A549 (cell line): ENCODE measurements around the gene SMIM10L2A.

Source experiments
- CTCF ChIP-seq: fragments of >200 bp; sonication (Bioruptor Twin); formaldehyde crosslinking; IDR thresholded peaks from 3 replicates; pipeline ENCODE4 v1.5.1; 2016
- ESRRA ChIP-seq: fragments of 150-350 bp; IDR thresholded peaks from 2 replicates; pipeline ENCODE4 v1.6.1; 2014; ENCODE audit warnings: mild to moderate bottlenecking, low read length, borderline replicate concordance
- HDAC2 ChIP-seq: fragments of 200-600 bp; sonication (generic); IDR thresholded peaks from 2 replicates; pipeline ENCODE4 v1.6.1; 2016
- JUN ChIP-seq, 2 experiments: fragments of >200 bp; sonication (Bioruptor Twin); formaldehyde crosslinking; IDR thresholded peaks; 2 replicates in 1 of 2; 3 replicates in 1 of 2; pipeline ENCODE4 v1.6.1; 2016 to 2017
- POLR2A ChIP-seq: IDR thresholded peaks from 2 replicates; pipeline ENCODE4 v1.6.1; 2012; ENCODE audit warnings: mild to moderate bottlenecking, low read length
- SREBF2 ChIP-seq: fragments of 450-650 bp; IDR thresholded peaks from 2 replicates; pipeline ENCODE4 v1.6.1; 2014; ENCODE audit warnings: mild to moderate bottlenecking, moderate library complexity
- TF ChIP-seq, protein P1 (sequence below): fragments of 450-650 bp; IDR thresholded peaks from 2 replicates; pipeline ENCODE4 v1.6.1; 2014; ENCODE audit warnings: antibody characterized with exemption

DNA sequence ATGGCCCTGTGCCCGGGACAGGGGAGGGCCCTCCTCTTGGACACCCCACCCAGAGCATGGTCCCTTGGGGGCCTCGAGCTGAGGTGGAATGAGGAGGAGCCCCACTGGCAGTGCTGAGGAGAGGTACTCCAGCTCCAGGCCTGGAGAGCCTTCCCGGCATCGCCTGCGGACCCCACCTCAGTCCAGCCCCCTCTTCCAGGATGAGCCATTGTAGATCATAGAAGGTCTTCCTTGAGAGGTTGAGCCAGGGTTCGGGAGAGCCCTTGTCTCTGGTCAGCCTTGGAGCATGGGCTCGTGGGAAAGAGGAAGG, 16.9 kb downstream of the SMIM10L2A start:
- TF ChIP-seq CTCF (no peak), POLR2A (no peak), SREBF2 (no peak), ESRRA (no peak), JUN (IDR thresholded peaks at IDR 0.05) (no peak), HDAC2 (no peak)
- TF ChIP-seq, protein P1, sequence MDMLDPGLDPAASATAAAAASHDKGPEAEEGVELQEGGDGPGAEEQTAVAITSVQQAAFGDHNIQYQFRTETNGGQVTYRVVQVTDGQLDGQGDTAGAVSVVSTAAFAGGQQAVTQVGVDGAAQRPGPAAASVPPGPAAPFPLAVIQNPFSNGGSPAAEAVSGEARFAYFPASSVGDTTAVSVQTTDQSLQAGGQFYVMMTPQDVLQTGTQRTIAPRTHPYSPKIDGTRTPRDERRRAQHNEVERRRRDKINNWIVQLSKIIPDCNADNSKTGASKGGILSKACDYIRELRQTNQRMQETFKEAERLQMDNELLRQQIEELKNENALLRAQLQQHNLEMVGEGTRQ, result no peak
